SU-DHL-6 (cell line): ENCODE data around the gene TRNP1.

Experiments
- H2AFZ ChIP-seq: fragments of 200-600 bp; sonication (generic); 2 replicates; pipeline ENCODE4 v1.6.1; 2014; ENCODE audit warnings: low read depth, mild to moderate bottlenecking, moderate library complexity, mixed read lengths, antibody characterized with exemption, low read length; ENCODE audit not compliant: severe bottlenecking
- H3F3A ChIP-seq: fragments of 200-600 bp; shearing (Covaris generic); 2 replicates; pipeline ENCODE4 v1.6.0; 2016; ENCODE audit warnings: antibody characterized with exemption, mild to moderate bottlenecking; ENCODE audit not compliant: insufficient read depth
- H3K27ac ChIP-seq: fragments of 200-600 bp; sonication (generic); 2 replicates; pipeline ENCODE4 v1.5.1; 2016; ENCODE audit warnings: low read depth, mild to moderate bottlenecking, low read length, moderate library complexity, mixed read lengths
- H3K27me3 ChIP-seq: fragments of 200-600 bp; sonication (generic), shearing (Covaris generic); 2 replicates; pipeline ENCODE4 v1.6.0; 2014; ENCODE audit warnings: mild to moderate bottlenecking, low read length
- H3K36me3 ChIP-seq: fragments of 200-600 bp; sonication (generic); 2 replicates; pipeline ENCODE4 v1.6.1; 2014; ENCODE audit warnings: mild to moderate bottlenecking, low read length, mixed read lengths
- H3K4me2 ChIP-seq: fragments of 300-600, 200-600 bp; shearing (Covaris generic), sonication (generic); 2 replicates; pipeline ENCODE4 v1.6.0; 2014; ENCODE audit warnings: low read length, low read depth, mild to moderate bottlenecking; ENCODE audit not compliant: poor library complexity, severe bottlenecking
- H3K4me3 ChIP-seq: fragments of 200-600 bp; sonication (generic); 2 replicates; pipeline ENCODE4 v1.5.1; 2014; ENCODE audit warnings: antibody characterized with exemption, low read length, mild to moderate bottlenecking, mixed read lengths; ENCODE audit not compliant: insufficient read depth, poor library complexity, severe bottlenecking
- H3K79me2 ChIP-seq: fragments of 200-600 bp; sonication (generic); 2 replicates; pipeline ENCODE4 v1.6.1; 2014; ENCODE audit warnings: mild to moderate bottlenecking, low read length, moderate library complexity; ENCODE audit not compliant: insufficient read depth
- H3K9ac ChIP-seq: fragments of 200-600 bp; sonication (generic); 2 replicates; pipeline ENCODE4 v1.7.0; 2014; ENCODE audit warnings: mild to moderate bottlenecking, low read length
- H3K9me2 ChIP-seq: fragments of 200-600 bp; sonication (generic); replicated peaks from 2 replicates; pipeline ENCODE4 v1.6.1; 2014; ENCODE audit warnings: low read length; ENCODE audit not compliant: insufficient read depth
- H3K9me3 ChIP-seq: fragments of 200-600 bp; sonication (generic); 2 replicates; pipeline ENCODE4 v1.6.1; 2014; ENCODE audit warnings: low read length, mixed read lengths; ENCODE audit not compliant: insufficient read depth
- H4K20me1 ChIP-seq: fragments of 200-600 bp; sonication (generic); 2 replicates; pipeline ENCODE4 v1.6.1; 2014; ENCODE audit warnings: low read depth, mild to moderate bottlenecking, antibody characterized with exemption, low read length, moderate library complexity, mixed read lengths
- CTCF ChIP-seq: fragments of 200-600 bp; sonication (generic); IDR thresholded peaks from one replicate; pipeline ENCODE4 v1.5.1; 2017; ENCODE audit warnings: antibody characterized with exemption, mild to moderate bottlenecking, low read length, moderate library complexity; ENCODE audit not compliant: insufficient read depth, poor library complexity, severe bottlenecking
- EZH2phosphoT487 ChIP-seq: fragments of 200-600 bp; sonication (generic), shearing (Covaris generic); conservative IDR thresholded peaks from 2 replicates; pipeline ENCODE4 v1.6.1; 2018; ENCODE audit warnings: mild to moderate bottlenecking, antibody characterized with exemption, low read length, moderate library complexity, mixed read lengths

Gene TRNP1

GRCh38 chr1:27017207-27017606 is 23.7 kb downstream of the TRNP1 start:
- Histone ChIP-seq H3K27ac (no peak overlapping the region), H3K79me2 (no peaks in the 10 kb centered on the region), H3K9me2 (no peaks in the 10 kb centered on the region), H3K36me3 (no peaks in the 10 kb centered on the region), H4K20me1 (no peaks in the 10 kb centered on the region), H3K27me3 (no peaks in the 10 kb centered on the region), H3K9ac (no peak overlapping the region), H3F3A (no peaks in the 10 kb centered on the region), H3K4me2 (no peak overlapping the region), H2AFZ (no peak overlapping the region), H3K9me3 (no peaks in the 10 kb centered on the region), H3K4me3 (no peak overlapping the region)
- TF ChIP-seq EZH2phosphoT487 (no peak), CTCF (no peak)

GRCh38 chr1:27018316-27018715 is 24.8 kb downstream of the TRNP1 start:
- Histone ChIP-seq H3F3A (no peaks in the 10 kb centered on the region), H3K36me3 (no peaks in the 10 kb centered on the region), H3K9me2 (no peaks in the 10 kb centered on the region), H3K4me3 (no peak overlapping the region), H3K9me3 (no peaks in the 10 kb centered on the region), H2AFZ (no peak overlapping the region), H4K20me1 (no peaks in the 10 kb centered on the region), H3K9ac (no peak overlapping the region), H3K27me3 (no peaks in the 10 kb centered on the region), H3K4me2 (no peak overlapping the region), H3K27ac (no peak overlapping the region), H3K79me2 (no peaks in the 10 kb centered on the region)
- no peak for TF ChIP-seq CTCF
- no peak for TF ChIP-seq EZH2phosphoT487

GRCh38 chr1:27021354-27022031 is 28.0 kb downstream of the TRNP1 start:
- no peaks in the 10 kb centered on the region for H4K20me1 ChIP-seq
- H3K9me3 ChIP-seq, result no peaks in the 10 kb centered on the region
- no peaks in the 10 kb centered on the region for H3K27me3 ChIP-seq
- no peaks in the 10 kb centered on the region for H3K9me2 ChIP-seq
- H3K4me3 ChIP-seq, result no peak overlapping the region
- H2AFZ ChIP-seq, result no peak overlapping the region
- H3K27ac ChIP-seq, result no peak overlapping the region
- no peaks in the 10 kb centered on the region for H3K36me3 ChIP-seq
- H3K79me2 ChIP-seq, result no peaks in the 10 kb centered on the region
- H3F3A ChIP-seq, result no peaks in the 10 kb centered on the region
- no peak overlapping the region for H3K9ac ChIP-seq
- TF ChIP-seq CTCF (no peak), EZH2phosphoT487 (no peak)
- no peak overlapping the region for H3K4me2 ChIP-seq
